ENCODE data around the gene RASGRF2.
"Not testable (repeated sequence)": the region's sequence is repeated elsewhere in the genome, so short reads cannot be mapped to it uniquely, and the experiment has no call there.

The RASGRF2 gene

GRCh38 chr5:80985600-80986228, 25.6 kb downstream of the RASGRF2 start:
- DNase-seq (ENCODE audit: low read depth in 2 of 2) = no peak

GRCh38 chr5:80986382-80986781, 26.2 kb downstream of the RASGRF2 start:
- no peak for DNase-seq (ENCODE audit: low read depth in 2 of 2)

GRCh38 chr5:80987078-80987766, 27.1 kb downstream of the RASGRF2 start:
- no peak for DNase-seq (ENCODE audit: low read depth in 2 of 2)

DNA sequence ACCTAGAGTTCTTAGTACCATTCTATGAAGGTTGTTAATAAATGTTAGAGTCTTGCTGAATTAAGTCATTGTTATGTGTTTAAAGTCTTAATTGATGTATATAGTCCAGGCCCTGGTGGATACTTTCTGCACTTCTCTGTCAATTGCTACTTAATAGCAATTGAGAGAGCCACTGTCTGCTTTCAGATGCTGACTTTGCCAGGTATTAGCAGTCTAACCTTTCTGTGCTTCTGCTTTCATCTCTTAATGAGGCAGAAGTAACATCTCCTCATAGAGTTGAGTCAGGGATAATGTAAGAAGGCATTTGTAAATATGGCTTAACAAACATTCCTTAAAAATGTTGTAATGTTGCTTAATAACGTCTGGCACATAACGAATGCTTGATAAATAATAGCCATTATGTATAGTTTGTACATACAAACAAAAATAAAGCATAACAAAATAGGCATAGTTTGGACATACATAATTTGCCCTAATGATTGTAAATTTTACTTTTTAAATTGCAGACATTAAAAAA, 28.3 kb downstream of the RASGRF2 start:
- DNase-seq (ENCODE audit: low read depth in 2 of 2) = no peak

DNA sequence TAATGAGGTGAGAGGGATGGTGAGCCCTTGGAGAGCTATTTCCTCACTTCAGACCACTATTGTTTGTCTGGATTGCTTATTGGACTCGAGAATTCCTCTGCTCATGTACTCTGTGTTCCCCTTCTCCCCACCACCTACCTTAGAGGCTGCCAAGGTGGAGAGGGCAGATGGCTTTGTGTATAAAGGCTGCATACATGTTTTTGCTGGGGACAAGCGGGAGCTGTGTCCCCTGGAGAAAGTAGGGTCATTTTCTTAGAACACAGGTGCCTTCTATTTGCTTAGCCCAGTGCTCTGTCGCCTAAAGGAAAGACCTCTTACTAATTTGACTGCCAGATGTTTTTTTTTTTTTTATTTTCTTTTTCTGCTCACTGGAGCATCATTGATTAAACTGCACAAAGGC, 29.7 kb downstream of the RASGRF2 start:
- DNase-seq (ENCODE audit: low read depth in 2 of 2) = no peak

- DNase-seq (ENCODE audit: low read depth in 2 of 2) = no peak
These were observed 30.4 kb downstream of the RASGRF2 start for GRCh38 chr5:80990527-80990926.

- DNase-seq (ENCODE audit: low read depth in 2 of 2) = no peak
These were observed 30.8 kb downstream of the RASGRF2 start for GRCh38 chr5:80990971-80991370.

GRCh38 chr5:80995908-80996307, 35.7 kb downstream of the RASGRF2 start:
- no peak for DNase-seq (ENCODE audit: low read depth in 2 of 2)

GRCh38 chr5:80998590-80998979, 38.4 kb downstream of the RASGRF2 start:
- no peak for DNase-seq (ENCODE audit: low read depth in 2 of 2)

GRCh38 chr5:81003811-81004386, 43.7 kb downstream of the RASGRF2 start:
- DNase-seq (ENCODE audit: low read depth in 2 of 2) = no peak

DNA sequence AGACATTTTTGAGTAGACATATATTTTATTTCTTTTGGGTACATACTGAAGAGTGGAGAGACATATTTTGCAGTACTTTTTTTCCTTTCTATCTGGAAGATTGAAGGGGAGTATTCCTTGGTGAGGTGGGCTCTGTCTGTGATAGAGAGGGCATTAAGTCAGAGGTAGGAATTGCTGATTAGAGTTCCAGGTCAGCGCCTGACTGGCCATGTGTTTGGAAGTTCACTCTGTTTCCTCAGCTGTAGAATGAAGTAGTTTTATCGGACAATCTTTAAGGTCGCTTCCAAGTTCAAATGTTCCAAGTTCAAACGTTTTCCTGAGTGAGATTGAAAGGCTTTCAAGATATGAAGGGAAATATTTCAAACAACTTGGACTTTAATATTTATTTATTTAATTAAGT, 45.5 kb downstream of the RASGRF2 start:
- no peak for DNase-seq (ENCODE audit: low read depth in 2 of 2)

- no peak for DNase-seq (ENCODE audit: low read depth in 2 of 2)
These were observed 46.1 kb downstream of the RASGRF2 start for GRCh38 chr5:81006231-81006630.

DNA sequence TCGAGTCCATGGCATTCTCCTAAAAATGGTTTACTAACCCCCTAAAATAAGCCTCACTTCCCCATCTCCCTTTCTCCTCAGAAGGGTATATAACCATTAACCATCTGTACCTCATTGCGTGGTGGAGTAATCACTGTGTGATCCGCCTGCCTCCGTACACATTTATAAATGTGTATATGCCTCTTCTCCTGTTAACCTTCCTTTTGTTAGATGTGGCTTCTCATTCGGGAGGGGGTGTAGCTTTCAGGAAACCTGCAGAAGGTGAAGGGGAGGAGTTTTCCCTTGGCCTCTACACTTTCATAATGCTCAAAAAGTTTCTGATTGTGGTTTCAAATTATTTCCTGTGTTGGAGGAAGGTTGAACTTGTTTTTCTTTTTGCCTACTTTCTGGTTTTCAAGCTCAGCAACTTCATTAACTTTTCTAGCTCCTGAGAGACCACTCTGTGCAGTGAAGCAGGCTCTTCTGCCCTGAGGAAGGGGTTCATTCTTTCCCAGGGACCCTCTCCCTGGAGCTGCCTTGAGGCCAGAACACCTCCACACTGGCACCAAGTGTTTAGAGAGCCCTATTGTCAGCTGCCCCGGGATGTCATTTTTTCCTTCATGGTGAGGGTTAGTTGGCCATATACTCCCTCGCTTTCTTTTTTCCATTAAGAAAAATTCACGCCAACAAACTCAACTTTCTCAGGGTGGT, 46.9 kb downstream of the RASGRF2 start:
- DNase-seq (ENCODE audit: low read depth in 2 of 2) = peak; percentile 9 to 36

GRCh38 chr5:81007637-81008027, 47.5 kb downstream of the RASGRF2 start:
- DNase-seq (ENCODE audit: low read depth in 2 of 2) = no peak

DNA sequence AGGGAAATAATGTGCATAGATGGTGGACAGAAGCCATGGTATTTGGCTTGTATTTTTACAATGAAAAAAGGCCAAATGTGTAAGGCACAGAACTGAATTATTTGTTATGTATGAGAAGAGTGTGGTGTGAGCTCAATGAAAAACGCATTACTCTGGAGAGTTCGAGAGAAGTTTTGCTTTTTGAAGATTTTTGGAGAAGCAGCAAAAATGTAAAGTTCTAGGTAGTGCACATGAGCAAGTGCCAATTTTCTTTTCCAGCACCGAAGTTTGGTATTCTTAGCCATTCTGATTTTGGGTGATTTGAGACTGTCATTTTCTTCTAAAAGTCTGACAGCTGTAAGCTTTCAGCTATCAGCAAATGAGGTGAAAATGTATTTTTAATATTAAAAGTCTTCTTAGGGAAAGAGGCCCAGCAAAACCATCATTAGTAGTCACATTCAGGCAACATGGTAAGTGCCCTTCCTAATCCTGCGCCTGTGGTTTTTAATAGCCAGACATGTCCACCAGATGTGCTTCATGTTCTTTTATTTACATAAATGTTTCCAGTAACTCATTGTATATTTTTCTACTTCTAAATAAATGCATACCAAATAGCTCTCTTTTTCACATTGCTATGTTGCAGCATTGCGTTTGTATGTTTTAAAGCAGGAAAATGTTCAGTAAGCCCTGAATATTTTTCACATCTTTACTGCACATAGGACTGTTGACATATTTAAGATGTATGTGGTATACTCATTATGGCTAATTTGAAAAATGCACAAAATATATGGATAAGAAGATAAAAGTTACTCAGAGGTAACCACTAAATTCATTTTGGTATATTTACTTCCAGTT, 50.4 kb downstream of the RASGRF2 start:
- DNase-seq (ENCODE audit: low read depth in 2 of 2) = no peak

DNA sequence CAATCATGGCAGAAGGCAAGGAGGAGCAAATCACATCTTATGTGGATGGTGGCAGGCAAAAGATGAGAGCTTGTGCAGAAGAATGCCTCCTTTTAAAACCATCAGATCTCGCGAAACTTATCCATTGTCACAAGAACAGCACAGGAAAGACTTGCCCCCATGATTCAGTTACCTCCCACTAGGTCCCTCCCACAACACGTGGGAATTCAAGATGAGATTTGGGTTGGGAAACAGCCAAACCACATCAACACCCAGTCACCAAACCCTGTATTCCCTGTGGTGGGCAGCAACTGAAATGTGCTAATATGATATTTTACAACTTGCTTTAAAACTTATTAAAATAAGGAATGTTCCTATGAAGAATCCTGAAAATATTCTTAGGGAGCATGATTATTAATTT, 54.2 kb downstream of the RASGRF2 start:
- DNase-seq (ENCODE audit: low read depth in 2 of 2) = no peak

GRCh38 chr5:81016116-81016515, 56.0 kb downstream of the RASGRF2 start:
- DNase-seq (ENCODE audit: low read depth in 2 of 2) = no peak

DNA sequence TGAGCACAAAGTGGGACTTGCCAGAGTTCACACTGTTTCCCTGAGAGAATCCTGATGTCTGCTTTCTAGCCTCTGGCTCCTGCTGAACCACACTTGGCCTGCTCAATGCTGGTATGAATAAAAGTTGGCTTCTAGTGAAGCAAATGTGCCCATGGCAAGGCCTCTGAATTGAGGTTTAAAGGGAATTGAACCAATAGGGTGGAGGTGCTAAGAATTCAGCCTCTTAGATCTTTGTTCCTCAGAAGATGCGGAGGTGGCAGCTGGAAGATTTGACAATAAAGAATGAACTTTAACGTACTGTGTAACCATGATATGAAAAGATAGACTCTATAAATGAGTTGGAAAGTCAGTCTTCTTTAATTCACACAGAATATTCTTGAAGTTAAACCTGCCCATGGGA, 57.2 kb downstream of the RASGRF2 start:
- DNase-seq (ENCODE audit: low read depth in 2 of 2) = no peak

GRCh38 chr5:81018608-81019007, 58.4 kb downstream of the RASGRF2 start:
- not testable (repeated sequence) for DNase-seq (ENCODE audit: low read depth in 2 of 2)

DNA sequence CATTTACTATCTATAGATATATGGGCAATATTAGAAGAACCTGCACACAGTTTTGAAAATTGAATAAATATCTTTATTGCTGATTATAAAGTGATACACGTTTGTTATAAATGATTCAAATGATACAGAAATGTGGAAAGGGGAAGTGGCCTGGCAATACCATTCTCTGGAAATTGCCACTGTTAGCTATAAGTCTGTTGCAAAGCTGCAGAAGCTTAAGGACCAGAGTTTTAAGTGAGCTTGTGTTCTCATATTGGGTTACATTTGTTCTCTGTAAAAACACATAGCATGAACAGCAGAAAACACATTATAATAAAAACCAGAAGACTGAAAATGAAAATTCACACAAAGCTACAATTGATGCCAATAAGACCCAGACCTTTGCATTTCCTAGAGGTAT, 59.6 kb downstream of the RASGRF2 start:
- no peak for DNase-seq (ENCODE audit: low read depth in 2 of 2)

DNA sequence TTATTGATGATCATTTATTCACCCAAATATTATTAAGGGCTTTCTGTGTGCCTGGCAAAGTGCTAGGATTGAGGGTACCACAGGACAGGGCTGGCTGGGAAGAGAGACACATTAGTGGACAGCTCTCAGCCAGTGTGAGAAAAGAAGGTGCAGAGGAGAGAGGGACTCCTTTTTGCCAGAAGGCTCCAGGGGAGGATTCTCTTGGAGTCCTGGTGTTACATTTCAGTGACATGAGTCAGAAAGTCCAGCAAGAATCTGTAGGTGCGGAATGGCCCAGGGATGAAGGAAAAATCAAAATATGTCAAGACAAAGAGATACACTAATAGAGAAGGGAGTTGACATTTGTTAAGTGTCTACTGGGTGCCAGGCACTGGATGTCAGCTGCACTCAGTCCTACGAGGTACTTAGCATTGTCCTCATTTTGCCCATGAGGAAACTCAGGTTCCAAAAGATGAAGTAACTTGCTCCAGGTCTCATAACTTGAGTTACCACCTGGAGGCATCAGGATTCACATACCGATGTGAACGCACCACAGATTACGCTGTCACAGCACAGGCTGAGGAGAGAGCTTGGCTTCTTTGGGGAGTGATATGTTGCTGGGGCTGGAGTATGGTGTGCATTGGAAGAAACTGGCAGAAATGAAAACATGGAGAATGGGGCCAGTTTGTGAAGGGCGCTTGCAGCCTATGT, 60.5 kb downstream of the RASGRF2 start:
- DNase-seq (ENCODE audit: low read depth in 2 of 2) = no peak

Measured in stimulated activated CD4-positive, alpha-beta T cell treated with anti-CD3 and anti-CD28 coated beads, Interleukin-1b, Interleukin-23, amount 100 ng/mL, for 1 hour (primary cell).